Measurements from ENCODE around the gene ELMO1. TPM values are rescaled to one million over a fixed set of nuclear protein-coding genes. Genes with fewer than 3 reads are reported as not detected.

The ELMO1 gene
- total RNA-seq, 1 donor from 2014 or later, result 29.4 TPM

GRCh38 chr7:37415629-37416028 lies 33.0 kb downstream of the ELMO1 start:
- Mint-ChIP-seq H3K9me3 (no peaks in the 10 kb centered on the region), H3K4me3 (no peak overlapping the region), H3K27me3 (no peaks in the 10 kb centered on the region), H3K27ac (no peak overlapping the region), H3K4me1 (ENCODE audit: unreplicated experiment) (no peaks in the 10 kb centered on the region), H3K36me3 (no peaks in the 10 kb centered on the region)
- DNase-seq (ENCODE audit: extremely low spot score, unreplicated experiment), result no peak
- no peak for TF ChIP-seq CTCF (conservative IDR thresholded peaks at IDR 0.05)

- H3K9me3 Mint-ChIP-seq, result no peaks in the 10 kb centered on the region
- TF ChIP-seq CTCF (conservative IDR thresholded peaks at IDR 0.05), result no peak
- no peak overlapping the region for H3K27ac Mint-ChIP-seq
- no peak overlapping the region for H3K4me3 Mint-ChIP-seq
- no peaks in the 10 kb centered on the region for H3K4me1 Mint-ChIP-seq (ENCODE audit: unreplicated experiment)
- H3K27me3 Mint-ChIP-seq, result no peaks in the 10 kb centered on the region
- no peaks in the 10 kb centered on the region for H3K36me3 Mint-ChIP-seq
- DNase-seq (ENCODE audit: extremely low spot score, unreplicated experiment), result no peak
Measured at GRCh38 chr7:37414352-37414983, 34.2 kb downstream of the ELMO1 start.

DNA sequence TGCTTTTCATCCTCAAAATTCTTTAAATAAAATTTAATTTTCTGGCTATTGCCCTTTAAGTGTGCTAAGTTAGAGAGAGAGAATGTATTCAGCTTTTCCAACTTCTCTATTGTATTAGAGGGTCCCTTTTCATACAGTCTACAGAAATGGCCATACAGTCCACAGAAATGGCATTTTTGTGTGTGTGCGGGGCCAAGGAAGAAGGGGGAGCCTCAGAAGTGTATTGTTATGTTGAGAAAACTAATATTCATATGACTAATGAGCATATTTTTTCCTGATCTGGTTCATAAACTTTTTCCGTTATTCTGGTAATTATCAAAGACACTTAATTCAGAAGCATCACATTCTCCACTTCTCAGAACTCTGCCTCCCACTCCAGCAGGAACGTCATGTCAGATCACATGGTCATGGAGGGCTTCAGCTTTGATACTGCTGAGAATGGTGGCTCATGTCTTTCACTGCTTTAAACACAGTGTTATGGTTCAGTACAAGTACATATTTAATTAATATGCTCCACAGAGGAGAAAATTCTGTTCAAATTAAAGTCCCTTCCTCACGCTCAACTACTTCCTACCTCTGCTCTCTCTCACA lies 37.1 kb downstream of the ELMO1 start:
- no peak overlapping the region for H3K27ac Mint-ChIP-seq
- peaks cover 6% of the 10 kb centered on the region for H3K4me1 Mint-ChIP-seq (ENCODE audit: unreplicated experiment)
- H3K4me3 Mint-ChIP-seq, result no peak overlapping the region
- TF ChIP-seq CTCF (conservative IDR thresholded peaks at IDR 0.05), result no peak
- DNase-seq (ENCODE audit: extremely low spot score, unreplicated experiment), result no peak
- no peaks in the 10 kb centered on the region for H3K36me3 Mint-ChIP-seq
- H3K27me3 Mint-ChIP-seq, result no peaks in the 10 kb centered on the region
- no peaks in the 10 kb centered on the region for H3K9me3 Mint-ChIP-seq

DNA sequence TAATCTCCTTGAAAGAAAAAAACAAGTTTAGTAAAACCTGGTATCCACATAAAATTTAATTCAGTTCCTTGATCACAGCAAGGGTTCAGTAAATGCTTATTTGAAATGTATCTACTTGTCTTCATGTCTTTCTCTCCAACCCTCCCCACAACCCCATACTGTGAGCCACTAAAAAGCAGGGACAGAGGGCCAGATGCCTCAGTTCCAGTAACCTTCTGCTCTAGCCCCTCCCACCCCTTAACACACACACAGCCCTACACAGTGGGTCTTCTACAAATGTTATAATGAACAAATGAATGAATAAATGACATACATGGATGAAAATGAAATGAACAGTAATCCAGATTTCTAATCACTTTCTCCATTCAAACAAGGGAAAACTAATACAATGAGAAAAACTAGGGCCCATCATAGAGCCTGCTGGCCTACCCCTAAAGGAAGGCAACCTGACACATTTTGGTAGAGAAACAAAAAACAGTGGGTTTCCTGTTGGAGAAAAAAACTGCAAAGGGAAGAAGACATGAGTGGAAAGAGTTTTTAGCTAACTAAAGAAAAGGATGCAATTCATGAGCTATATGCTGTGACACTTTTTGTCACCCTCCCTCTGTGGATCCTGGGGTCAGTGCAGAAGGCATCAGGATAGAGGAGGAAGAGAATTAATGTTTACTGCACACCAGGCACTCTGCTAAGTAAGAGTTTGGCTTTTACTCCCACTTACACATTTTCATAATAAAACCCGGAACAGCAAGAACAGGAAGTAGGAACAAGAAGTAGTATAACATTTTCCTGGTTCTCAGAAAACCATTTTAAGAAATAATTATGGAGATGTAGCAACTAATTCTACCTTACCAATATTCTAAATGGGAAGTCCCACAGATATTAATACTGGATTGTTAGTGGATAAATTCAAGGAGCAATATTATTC lies 38.1 kb downstream of the ELMO1 start:
- Mint-ChIP-seq H3K4me3 (no peak overlapping the region), H3K4me1 (ENCODE audit: unreplicated experiment) (peaks cover 6% of the 10 kb centered on the region), H3K27ac (no peak overlapping the region), H3K36me3 (no peaks in the 10 kb centered on the region), H3K9me3 (no peaks in the 10 kb centered on the region), H3K27me3 (no peaks in the 10 kb centered on the region)
- no peak for TF ChIP-seq CTCF (conservative IDR thresholded peaks at IDR 0.05)
- DNase-seq (ENCODE audit: extremely low spot score, unreplicated experiment), result no peak

- H3K9me3 Mint-ChIP-seq, result no peaks in the 10 kb centered on the region
- H3K4me1 Mint-ChIP-seq (ENCODE audit: unreplicated experiment), result peaks cover 6% of the 10 kb centered on the region
- DNase-seq (ENCODE audit: extremely low spot score, unreplicated experiment), result no peak
- no peaks in the 10 kb centered on the region for H3K27me3 Mint-ChIP-seq
- H3K27ac Mint-ChIP-seq, result no peak overlapping the region
- no peak overlapping the region for H3K4me3 Mint-ChIP-seq
- TF ChIP-seq CTCF (conservative IDR thresholded peaks at IDR 0.05), result no peak
- no peaks in the 10 kb centered on the region for H3K36me3 Mint-ChIP-seq
Measured at GRCh38 chr7:37409461-37409860, 39.2 kb downstream of the ELMO1 start.

All from type B pancreatic cell (in vitro differentiated cells).